SU-DHL-6 (cell line): ENCODE results near the gene IFI6.

ENCODE experiments used
- CTCF ChIP-seq: fragments of 200-600 bp; sonication (generic); IDR thresholded peaks from one replicate; pipeline ENCODE4 v1.5.1; 2017; ENCODE audit warnings: antibody characterized with exemption, mild to moderate bottlenecking, low read length, moderate library complexity; ENCODE audit not compliant: insufficient read depth, poor library complexity, severe bottlenecking
- EZH2phosphoT487 ChIP-seq: fragments of 200-600 bp; sonication (generic), shearing (Covaris generic); conservative IDR thresholded peaks from 2 replicates; pipeline ENCODE4 v1.6.1; 2018; ENCODE audit warnings: mild to moderate bottlenecking, antibody characterized with exemption, low read length, moderate library complexity, mixed read lengths

GRCh38 chr1:27630859-27631491, 41.0 kb downstream of the IFI6 start:
- TF ChIP-seq CTCF (no peak), EZH2phosphoT487 (no peak)
